LNCAP (cell line): ENCODE measurements around the gene RNF4.

Experiments
- CTCF ChIP-seq: fragments of 450-650 bp; IDR thresholded peaks from 2 replicates; pipeline ENCODE4 v1.5.1; 2017; ENCODE audit warnings: mild to moderate bottlenecking

Gene RNF4

GRCh38 chr4:2507855-2508254 is 38.9 kb downstream of the RNF4 start:
- no peak for TF ChIP-seq CTCF

- TF ChIP-seq CTCF, result no peak
These were observed 41.7 kb downstream of the RNF4 start for GRCh38 chr4:2510351-2511259.

- no peak for TF ChIP-seq CTCF
These were observed 42.8 kb downstream of the RNF4 start for GRCh38 chr4:2511645-2512131.

GRCh38 chr4:2512396-2513135 is 43.7 kb downstream of the RNF4 start:
- no peak for TF ChIP-seq CTCF

- no peak for TF ChIP-seq CTCF
These were observed 47.1 kb downstream of the RNF4 start for GRCh38 chr4:2515830-2516550.

GRCh38 chr4:2516635-2517034 is 47.7 kb downstream of the RNF4 start:
- TF ChIP-seq CTCF, result no peak

- TF ChIP-seq CTCF, result no peak
These were observed 57.7 kb downstream of the RNF4 start for GRCh38 chr4:2526559-2526958.
